Common myeloid progenitor, CD34-positive (primary cell): ENCODE results near the gene KIAA1217.

ENCODE experiments used
- CTCF ChIA-PET: fragments of 350-600 bp; sonication (Branson Sonifier 250); formaldehyde crosslinking; loops from one replicate; lab custom pipeline; 2021; ENCODE audit warnings: antibody characterized with exemption; lab: Charles Lee
- POLR2A ChIA-PET: fragments of 350-600 bp; sonication (Branson Sonifier 250); formaldehyde crosslinking; loops from one replicate; lab custom pipeline; 2021; ENCODE audit warnings: antibody characterized with exemption; lab: Charles Lee
- DNase-seq, 3 donors: peaks; one replicate each; pipeline versions ENCODE4 v3.0.0 to v3.0.0-alpha.2; 2013
- H3K27ac ChIP-seq, 2 experiments: 1 replicate in 1 of 2; 2 replicates in 1 of 2; pipeline ENCODE4 v1.7.0; 2013; ENCODE audit warnings: inconsistent platforms in 2 of 2, low read length in 2 of 2, mild to moderate bottlenecking in 2 of 2, low read depth in 1 of 2, moderate library complexity in 1 of 2; ENCODE audit not compliant: severe bottlenecking in 2 of 2, insufficient read depth in 1 of 2, poor library complexity in 1 of 2
- H3K27me3 ChIP-seq, 5 experiments: replicated peaks in 2 of 5; 1 replicate in 3 of 5; 2 replicates in 2 of 5; pipeline versions ENCODE4 v1.6.1 to v1.7.0; 2013; ENCODE audit warnings: low read length in 4 of 5, mild to moderate bottlenecking in 2 of 5, moderate library complexity in 2 of 5, inconsistent platforms in 1 of 5; ENCODE audit not compliant: insufficient read depth in 5 of 5, control insufficient read depth in 4 of 5
- H3K36me3 ChIP-seq, 4 experiments: 1 replicate in 2 of 4; 2 replicates in 2 of 4; pipeline versions ENCODE4 v1.6.1 to v1.7.0; 2013; ENCODE audit warnings: low read length in 3 of 4, control low read depth in 1 of 4, mild to moderate bottlenecking in 1 of 4; ENCODE audit not compliant: control insufficient read depth in 4 of 4, insufficient read depth in 4 of 4
- H3K4me1 ChIP-seq, 4 experiments: 1 replicate in 3 of 4; 2 replicates in 1 of 4; pipeline versions ENCODE4 v1.6.1 to v1.7.1; 2013; ENCODE audit warnings: low read length in 3 of 4, mild to moderate bottlenecking in 3 of 4, control low read depth in 1 of 4, inconsistent platforms in 1 of 4, moderate library complexity in 1 of 4; ENCODE audit not compliant: control insufficient read depth in 4 of 4, insufficient read depth in 4 of 4; ENCODE audit errors: control extremely low read depth in 1 of 4
- H3K4me3 ChIP-seq, 7 experiments: 1 replicate in 4 of 7; 2 replicates in 3 of 7; pipeline versions ENCODE4 v1.5.1 to v1.7.0; 2013; ENCODE audit warnings: mild to moderate bottlenecking in 7 of 7, low read length in 6 of 7, moderate library complexity in 6 of 7, inconsistent platforms in 2 of 7, low read depth in 2 of 7, control low read depth in 1 of 7; ENCODE audit not compliant: insufficient read depth in 4 of 7, control insufficient read depth in 1 of 7; ENCODE audit errors: extremely low read depth in 1 of 7
- H3K9me3 ChIP-seq, 5 experiments: 1 replicate in 4 of 5; 2 replicates in 1 of 5; pipeline versions ENCODE4 v1.6.1 to v1.7.1; 2013; ENCODE audit warnings: low read length in 4 of 5, mild to moderate bottlenecking in 2 of 5, inconsistent platforms in 1 of 5, low read depth in 1 of 5, moderate library complexity in 1 of 5; ENCODE audit not compliant: control insufficient read depth in 4 of 5, insufficient read depth in 2 of 5; ENCODE audit errors: control extremely low read depth in 1 of 5
- WGBS: methylation state at CpG from one replicate; pipeline ENCODE4 v1.1.5; 2013; ENCODE audit not compliant: insufficient coverage; 5-methylcytosine and 5-hydroxymethylcytosine counted together

The KIAA1217 gene

DNA sequence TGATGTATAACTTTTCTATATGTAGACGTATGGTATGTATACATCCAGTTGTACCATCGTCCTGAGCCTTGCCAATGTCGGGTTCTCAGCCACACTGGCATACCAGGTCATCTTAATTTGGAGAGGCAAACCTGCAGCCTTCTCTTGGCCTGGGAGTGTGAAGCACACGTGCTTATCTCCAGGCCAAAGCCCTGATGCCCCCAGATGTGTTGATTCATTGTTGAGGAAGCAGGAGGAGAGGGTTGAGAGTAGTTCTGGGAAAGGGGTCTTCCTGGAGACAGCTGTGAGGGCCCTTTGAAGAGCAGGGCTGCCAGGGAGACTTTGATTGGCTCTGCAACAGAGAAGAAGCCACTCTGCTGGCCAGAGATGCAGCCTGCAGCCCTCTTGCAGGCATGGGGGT is 359.1 kb downstream of the KIAA1217 start:
- Histone ChIP-seq H3K9me3 (peaks cover 0 to 1% (median 0%) of the 10 kb centered on the region in 5 experiments), H3K36me3 (no peaks in the 10 kb centered on the region), H3K27ac (no peak overlapping the region), H3K4me3 (no peak overlapping the region), H3K27me3 (peaks cover 0 to 5% (median 0%) of the 10 kb centered on the region in 5 experiments), H3K4me1 (no peaks in the 10 kb centered on the region)
- ChIA-PET POLR2A (interaction anchor here (0.8 kb wide), 1 partner anchor 280 kb away, joined by 3 read pairs; no protein-coding TSS in a partner anchor), CTCF (no interaction called here)
- no peak for DNase-seq
- WGBS: 70% methylated on average over 3 of the region's 4 CpGs

DNA sequence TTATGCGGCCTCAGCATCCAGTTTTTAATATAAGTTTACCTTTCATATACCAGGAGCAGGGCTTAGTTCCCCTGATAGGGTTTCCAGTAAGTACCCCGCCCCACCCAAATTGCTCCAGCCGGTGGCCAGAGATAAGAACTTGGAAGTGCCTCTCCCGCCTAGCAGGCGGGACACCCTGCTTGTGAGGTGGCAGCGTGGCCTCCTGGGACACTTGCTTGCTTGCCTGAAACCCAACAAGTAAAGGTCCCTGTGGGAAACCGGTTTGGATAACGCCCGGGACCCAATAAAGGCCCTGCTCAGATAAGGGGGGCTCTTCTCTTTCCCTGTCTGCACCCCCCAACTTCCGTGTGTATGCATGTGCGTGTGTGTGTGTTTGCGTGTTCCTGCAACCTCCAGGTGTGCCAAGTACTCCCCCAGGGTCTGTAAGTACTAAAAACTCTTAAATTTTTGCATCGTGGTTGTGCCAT is 360.4 kb downstream of the KIAA1217 start:
- CTCF ChIA-PET: no interaction called here

DNA sequence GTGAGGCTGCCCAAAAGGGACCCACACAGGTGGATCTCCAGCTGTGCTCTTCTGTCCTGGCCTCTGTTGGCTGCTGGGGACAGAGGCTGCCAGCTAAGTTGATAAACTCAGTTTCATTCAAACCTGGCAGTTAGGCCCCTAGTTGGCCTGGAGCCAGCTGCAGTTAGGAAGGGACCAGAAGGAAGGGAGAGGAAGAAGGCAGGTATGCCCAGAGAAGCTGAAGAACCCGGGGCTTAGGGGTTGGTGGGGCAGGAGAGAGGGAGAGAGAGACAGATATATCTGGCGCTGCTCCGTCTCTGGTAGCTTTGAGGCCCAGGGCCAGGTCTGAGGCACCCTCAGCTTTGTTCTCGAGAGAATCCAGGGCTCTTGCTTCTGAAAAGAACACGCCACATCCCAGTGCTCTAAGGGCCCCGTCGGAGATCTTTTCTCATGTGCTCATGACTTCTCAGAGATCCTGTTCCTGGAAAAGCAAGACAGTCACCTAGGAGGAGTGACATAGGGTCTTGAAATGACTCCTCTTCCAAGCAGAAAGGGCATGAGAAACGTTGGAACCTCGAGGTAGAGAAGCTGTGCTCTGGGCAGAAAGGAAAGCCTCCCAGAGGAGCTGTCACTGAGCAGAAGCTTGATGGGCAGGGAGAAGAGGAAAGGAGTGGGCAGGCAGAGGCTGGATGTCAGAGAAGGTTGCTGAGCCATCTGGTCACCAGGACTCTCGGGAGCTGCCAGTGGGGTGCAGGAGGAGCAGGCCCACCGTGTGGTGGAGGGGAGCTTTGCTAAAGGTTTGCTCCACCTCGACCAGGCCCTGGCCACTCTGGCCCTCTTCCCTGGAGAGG is 361.1 kb downstream of the KIAA1217 start:
- peaks cover 0 to 1% (median 0%) of the 10 kb centered on the region in 5 experiments for H3K9me3 ChIP-seq
- H3K27ac ChIP-seq: peak overlapping the region in 1 of 2 experiments; percentile 54
- H3K4me1 ChIP-seq: no peaks in the 10 kb centered on the region
- POLR2A ChIA-PET: no interaction called here
- DNase-seq: no peak
- CTCF ChIA-PET: interaction anchor here (0.9 kb wide), 1 partner anchor 13 kb away, joined by 6 read pairs; no protein-coding TSS in a partner anchor
- peaks cover 0 to 5% (median 2%) of the 10 kb centered on the region in 5 experiments for H3K27me3 ChIP-seq
- H3K36me3 ChIP-seq: no peaks in the 10 kb centered on the region
- WGBS: 91% methylated on average over 11 of the region's 12 CpGs
- H3K4me3 ChIP-seq: no peak overlapping the region

More for the DNA sequence above, 360.4 kb downstream of the KIAA1217 start:
- H3K9me3 ChIP-seq: peaks cover 0 to 1% (median 0%) of the 10 kb centered on the region in 5 experiments
- H3K4me1 ChIP-seq: no peaks in the 10 kb centered on the region
- peak in 2 of 3 donors; percentile 13 to 15 for DNase-seq
- H3K4me3 ChIP-seq: no peak overlapping the region
- H3K27ac ChIP-seq: peak overlapping the region in 1 of 2 experiments; percentile 54
- POLR2A ChIA-PET: no interaction called here
- no peaks in the 10 kb centered on the region for H3K36me3 ChIP-seq
- peaks cover 0 to 5% (median 0%) of the 10 kb centered on the region in 5 experiments for H3K27me3 ChIP-seq
- WGBS: 97% methylated on average over 11 of the region's 13 CpGs

DNA sequence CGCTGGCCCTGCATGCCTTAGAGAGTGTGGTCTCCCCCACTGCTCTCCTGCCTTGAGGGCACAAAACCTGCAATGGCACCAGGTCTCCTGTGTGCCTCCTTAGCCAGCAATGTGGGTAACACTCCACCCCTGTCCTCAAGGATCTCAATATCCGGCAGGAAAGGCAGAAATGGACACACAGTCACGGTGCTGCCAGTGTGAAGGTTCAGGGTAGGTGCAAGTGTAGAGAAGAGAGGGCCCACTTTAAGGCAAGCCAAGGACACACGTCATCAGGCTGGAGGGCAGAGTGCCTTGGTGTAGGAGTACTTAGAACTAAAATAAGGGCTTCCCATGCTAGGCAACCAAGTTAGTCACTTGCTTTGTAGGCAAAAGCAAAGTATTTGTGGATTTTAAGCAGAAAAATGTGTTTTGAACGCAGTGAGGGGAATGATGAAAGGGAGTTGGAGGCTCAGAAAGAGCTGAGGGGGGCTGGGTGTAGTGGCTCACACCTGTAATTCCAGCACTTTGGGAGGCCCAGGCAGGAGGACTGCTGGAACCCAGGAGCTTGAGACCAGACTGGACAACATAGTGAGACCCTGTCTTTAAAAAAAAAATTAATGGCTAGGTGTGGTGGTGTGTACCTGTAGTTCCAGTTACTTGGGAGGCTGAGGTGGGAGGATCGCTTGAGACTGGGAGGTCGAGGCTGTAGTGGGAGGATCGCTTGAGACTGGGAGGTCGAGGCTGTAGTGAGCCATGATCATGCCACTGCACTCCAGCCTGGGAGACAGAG is 361.9 kb downstream of the KIAA1217 start:
- Histone ChIP-seq H3K4me3 (no peak overlapping the region), H3K27me3 (peaks cover 0 to 5% (median 2%) of the 10 kb centered on the region in 5 experiments), H3K9me3 (peaks cover 0 to under 1% (median 0%) of the 10 kb centered on the region in 5 experiments), H3K4me1 (no peaks in the 10 kb centered on the region), H3K36me3 (no peaks in the 10 kb centered on the region), H3K27ac (no peak overlapping the region)
- ChIA-PET CTCF (interaction anchor here (0.9 kb wide), 1 partner anchor 14 kb away, joined by 6 read pairs; no protein-coding TSS in a partner anchor), POLR2A (no interaction called here)
- WGBS: 87% methylated on average over 7 of the region's 9 CpGs
- DNase-seq: no peak

DNA sequence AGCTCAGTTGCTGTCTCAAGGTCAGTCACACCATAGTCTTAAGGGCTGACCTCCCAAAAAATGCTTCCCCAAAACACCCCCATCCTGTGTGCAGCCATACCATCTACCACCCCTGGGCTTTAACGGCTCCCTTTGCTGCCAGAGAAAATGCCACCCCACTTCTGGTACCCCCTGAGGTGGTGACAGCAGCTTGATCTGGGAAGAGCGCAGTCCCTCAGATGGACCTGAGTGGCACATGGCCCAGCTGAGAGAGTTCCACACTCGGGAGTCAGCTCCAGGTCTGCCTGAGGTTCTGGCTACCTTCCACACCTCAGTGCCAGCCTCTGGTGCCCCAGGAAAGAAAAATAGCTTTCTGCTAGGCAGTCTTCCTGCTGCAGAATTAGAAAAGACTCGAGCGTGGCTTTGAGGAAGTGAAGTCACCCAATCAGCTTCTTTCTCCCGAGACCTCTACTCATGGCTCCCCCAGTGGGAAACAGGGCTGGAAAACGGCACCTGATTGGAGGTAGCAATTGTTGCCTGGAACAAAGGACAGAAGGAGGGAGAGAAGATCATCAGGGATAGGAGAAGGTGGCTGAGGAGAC is 363.0 kb downstream of the KIAA1217 start:
- Histone ChIP-seq H3K27me3 (peaks cover 0 to 5% (median 2%) of the 10 kb centered on the region in 5 experiments), H3K9me3 (no peaks in the 10 kb centered on the region), H3K4me1 (no peaks in the 10 kb centered on the region), H3K27ac (no peak overlapping the region), H3K4me3 (no peak overlapping the region), H3K36me3 (no peaks in the 10 kb centered on the region)
- POLR2A ChIA-PET: no interaction called here
- CTCF ChIA-PET: no interaction called here
- 87% methylated on average over 5 of the region's 7 CpGs for WGBS
- no peak for DNase-seq

DNA sequence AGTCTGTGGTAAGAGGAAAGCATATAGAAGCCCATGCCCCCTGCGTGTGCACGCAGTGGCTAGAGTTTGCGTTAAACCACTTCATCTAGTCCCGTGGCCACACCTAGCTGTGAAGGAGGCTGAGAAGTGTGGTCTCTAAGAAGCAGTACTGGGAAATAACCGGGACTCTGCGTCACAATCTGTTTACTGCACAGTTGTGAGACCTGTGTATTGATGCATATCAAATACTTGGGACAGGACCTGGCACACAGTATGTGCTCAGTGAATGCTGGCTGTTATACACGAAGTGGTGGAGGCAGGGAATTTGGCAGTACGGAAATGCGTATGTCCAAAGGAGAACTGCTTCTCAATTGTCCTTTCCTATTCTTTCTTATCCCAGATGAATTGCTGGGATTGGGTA is 365.2 kb downstream of the KIAA1217 start:
- H3K4me3 ChIP-seq: no peak overlapping the region
- POLR2A ChIA-PET: no interaction called here
- H3K4me1 ChIP-seq: no peaks in the 10 kb centered on the region
- no peak for DNase-seq
- CTCF ChIA-PET: no interaction called here
- H3K36me3 ChIP-seq: no peaks in the 10 kb centered on the region
- H3K27ac ChIP-seq: no peak overlapping the region
- no peaks in the 10 kb centered on the region for H3K9me3 ChIP-seq
- 99% methylated on average over 9 of the region's 9 CpGs for WGBS
- peaks cover 0 to 5% (median 2%) of the 10 kb centered on the region in 5 experiments for H3K27me3 ChIP-seq
